ENCODE measurements around the gene EBI3. TPM values are rescaled to one million over a fixed set of nuclear protein-coding genes. Genes with fewer than 3 reads are reported as not detected.
"Not testable (repeated sequence)": the region's sequence is repeated elsewhere in the genome, so short reads cannot be mapped to it uniquely, and the experiment has no call there.

The EBI3 gene
- total RNA-seq, 6 experiments from 2014 or later: 0.73 to 4.1 (median 2.0) TPM

DNA sequence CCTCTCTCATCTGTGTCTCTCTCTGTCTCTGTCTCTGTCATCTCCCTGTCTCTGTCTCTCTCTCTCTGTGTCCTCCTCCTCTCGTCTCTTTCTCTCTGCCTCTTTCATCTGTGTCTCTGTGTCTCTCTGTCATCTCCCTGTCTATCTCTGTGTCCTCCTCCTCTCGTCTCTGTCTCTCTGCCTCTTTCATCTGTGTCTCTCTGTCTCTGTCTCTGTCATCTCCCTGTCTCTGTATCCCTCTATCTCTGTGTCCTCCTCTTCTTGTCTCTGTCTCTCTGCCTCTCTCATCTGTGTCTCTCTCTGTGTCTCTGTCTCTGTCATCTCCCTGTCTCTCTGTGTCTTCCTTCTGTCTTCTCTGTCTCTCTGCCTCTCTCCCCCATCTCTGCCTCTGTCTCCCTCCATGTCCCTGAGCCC lies 551 bp upstream of the EBI3 start:
- Histone ChIP-seq H3K36me3 (no peaks in the 10 kb centered on the region), H3K4me3 (no peak overlapping the region), H3K4me1 (no peaks in the 10 kb centered on the region), H3K27me3 (no peaks in the 10 kb centered on the region), H3K27ac (no peak overlapping the region), H3K9me3 (no peaks in the 10 kb centered on the region)
- WGBS (ENCODE audit: insufficient coverage, low coverage, low lambda C conversion rate, missing lambda C conversion rate): 52% methylated on average over 2 of the region's 2 CpGs
- TF ChIP-seq CTCF (IDR thresholded peaks at IDR 0.05): no peak
- TF ChIP-seq POLR2A (IDR thresholded peaks at IDR 0.05): no peak
- intact Hi-C loops (cut with DNase I): no loop called here
- DNase-seq (no peak), ATAC-seq (no peak)

- H3K27me3 ChIP-seq; H3K36me3 ChIP-seq; ATAC-seq; H3K4me3 ChIP-seq; intact Hi-C loops (cut with DNase I); DNase-seq; H3K9me3 ChIP-seq; H3K4me1 ChIP-seq; H3K27ac ChIP-seq: not testable (repeated sequence)
- WGBS (ENCODE audit: insufficient coverage, low coverage, low lambda C conversion rate, missing lambda C conversion rate): 50% methylated on average over 2 of the region's 6 CpGs
Observed at GRCh38 chr19:4230237-4230636, 914 bp downstream of the EBI3 start.

DNA sequence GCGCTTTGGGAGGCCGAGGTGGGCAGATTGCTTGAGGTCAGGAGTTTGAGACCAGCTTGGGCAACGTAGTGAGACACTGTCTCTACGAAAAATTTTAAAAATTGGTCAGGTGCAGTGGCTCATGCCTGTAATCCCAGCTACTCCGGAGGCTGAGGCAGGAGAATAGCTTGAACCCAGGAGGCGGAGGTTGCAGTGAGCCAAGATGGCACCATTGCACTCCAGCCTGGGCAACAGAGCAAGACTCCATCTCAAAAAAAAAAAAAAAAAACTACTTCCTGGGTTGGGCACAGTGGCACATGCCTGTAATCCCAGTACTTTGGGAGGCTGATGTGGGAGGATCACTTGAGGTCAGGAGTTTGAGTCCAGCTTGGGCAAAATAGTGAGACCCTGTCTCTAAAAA lies 2.2 kb downstream of the EBI3 start:
- H3K9me3 ChIP-seq; H3K27ac ChIP-seq; intact Hi-C loops (cut with DNase I); H3K4me3 ChIP-seq; H3K27me3 ChIP-seq; H3K4me1 ChIP-seq; ATAC-seq; DNase-seq; H3K36me3 ChIP-seq: not testable (repeated sequence)
- 84% methylated on average over 5 of the region's 6 CpGs for WGBS (ENCODE audit: insufficient coverage, low coverage, low lambda C conversion rate, missing lambda C conversion rate)

DNA sequence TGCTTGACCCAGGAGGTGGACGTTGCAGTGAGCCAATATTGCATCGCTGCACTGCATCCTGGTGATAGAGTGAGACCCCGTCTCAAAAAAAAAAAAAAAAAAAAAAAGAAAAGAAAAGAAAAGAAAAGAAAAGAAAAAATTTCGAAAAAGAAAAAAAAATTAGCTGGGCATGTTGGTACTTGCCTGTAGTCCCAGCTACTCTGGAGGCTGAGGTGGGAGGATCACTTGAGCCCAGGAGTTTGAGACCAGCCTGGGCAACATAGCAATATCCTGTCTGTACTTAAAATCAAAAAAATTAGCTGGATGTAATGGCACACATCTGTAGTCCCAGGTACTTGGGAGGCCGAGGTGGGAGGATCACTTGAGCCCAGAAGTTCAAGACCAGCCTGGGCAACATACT lies 2.8 kb downstream of the EBI3 start:
- 77% methylated on average over 4 of the region's 5 CpGs for WGBS (ENCODE audit: insufficient coverage, low coverage, low lambda C conversion rate, missing lambda C conversion rate)
- not testable (repeated sequence) for ATAC-seq

DNA sequence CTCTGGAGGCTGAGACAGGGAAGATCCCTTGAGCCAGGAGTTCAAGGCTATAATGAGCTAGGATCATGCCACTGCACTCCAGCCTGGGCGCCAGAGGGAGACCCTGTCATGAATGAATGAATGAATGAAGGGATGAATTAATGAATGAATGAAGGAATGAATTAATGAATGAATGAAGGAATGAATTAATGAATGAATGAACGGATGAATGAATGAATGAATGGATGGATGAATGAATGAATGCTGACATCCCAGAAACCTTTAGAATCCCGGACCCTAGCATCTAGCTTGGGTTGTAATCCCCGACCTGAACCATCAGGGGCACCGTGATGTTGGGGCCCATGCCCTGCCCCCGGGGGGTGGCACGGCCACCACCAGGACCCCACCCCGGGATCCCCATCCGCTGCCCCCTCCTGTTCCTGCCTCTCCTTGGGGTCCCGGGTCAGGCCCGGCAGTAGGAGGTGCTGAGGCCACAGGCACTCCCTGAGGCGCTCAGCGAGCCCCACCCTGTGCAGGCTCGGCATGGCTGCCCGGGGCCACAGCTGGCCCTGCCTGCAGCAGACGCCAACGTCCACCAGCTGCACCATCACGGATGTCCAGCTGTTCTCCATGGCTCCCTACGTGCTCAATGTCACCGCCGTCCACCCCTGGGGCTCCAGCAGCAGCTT lies 3.4 kb downstream of the EBI3 start:
- DNase-seq: no peak
- TF ChIP-seq CTCF (IDR thresholded peaks at IDR 0.05) (no peak), POLR2A (IDR thresholded peaks at IDR 0.05) (no peak)
- no peak overlapping the region for H3K27ac ChIP-seq
- no peaks in the 10 kb centered on the region for H3K4me1 ChIP-seq
- no peak overlapping the region for H3K4me3 ChIP-seq
- intact Hi-C loops (cut with DNase I): no loop called here
- 56% methylated on average over 9 of the region's 21 CpGs for WGBS (ENCODE audit: insufficient coverage, low coverage, low lambda C conversion rate, missing lambda C conversion rate)
- H3K9me3 ChIP-seq: no peaks in the 10 kb centered on the region
- no peaks in the 10 kb centered on the region for H3K27me3 ChIP-seq
- no peaks in the 10 kb centered on the region for H3K36me3 ChIP-seq
- peak in 2 of 4 donors; percentile 17 to 21 for ATAC-seq

More for the DNA sequence above, 2.8 kb downstream of the EBI3 start:
- H3K4me3 ChIP-seq; DNase-seq; H3K4me1 ChIP-seq; intact Hi-C loops (cut with DNase I); H3K9me3 ChIP-seq; H3K36me3 ChIP-seq; H3K27me3 ChIP-seq; H3K27ac ChIP-seq: not testable (repeated sequence)

- Histone ChIP-seq H3K4me3 (no peak overlapping the region), H3K4me1 (no peaks in the 10 kb centered on the region), H3K36me3 (no peaks in the 10 kb centered on the region), H3K27me3 (no peaks in the 10 kb centered on the region), H3K9me3 (no peaks in the 10 kb centered on the region), H3K27ac (no peak overlapping the region)
- no peak for TF ChIP-seq POLR2A (IDR thresholded peaks at IDR 0.05)
- TF ChIP-seq CTCF (IDR thresholded peaks at IDR 0.05): peak; percentile 32 to 48 (median 46)
- ATAC-seq (peak; percentile 48 to 67 (median 56)), DNase-seq (peak in 1 of 3 donors; percentile 52)
- 33% methylated on average over 8 of the region's 11 CpGs for WGBS (ENCODE audit: insufficient coverage, low coverage, low lambda C conversion rate, missing lambda C conversion rate)
- intact Hi-C loops (cut with DNase I): no loop called here
Observed at GRCh38 chr19:4233282-4233853, 4.0 kb downstream of the EBI3 start.

Data from right lobe of liver (tissue), 6 donors.